Measurements from ENCODE around the gene MAN2A2. TPM values are rescaled to one million over a fixed set of nuclear protein-coding genes. Genes with fewer than 3 reads are reported as not detected.

The MAN2A2 gene
- total RNA-seq, 1 donor from 2014 or later, result 133 TPM

GRCh38 chr15:90886291-90886614 lies 16.8 kb upstream of the MAN2A2 start:
- intact Hi-C loops (cut with micrococcal nuclease), result loop anchor here (1.0 to 5.0 kb wide), 8 partner anchors 34 to 566 kb away; partner anchors contain the start of gene BLM
- POLR2A ChIA-PET, result interaction anchor here (0.5 to 3.6 kb wide), 12 partner anchors 10 to 377 kb away, joined by 3 to 35 read pairs (median 7); partner anchors contain the start of genes BLM, HDDC3, MAN2A2 and UNC45A
- H3K4me1 Mint-ChIP-seq, result peaks cover 34% of the 10 kb centered on the region

DNA sequence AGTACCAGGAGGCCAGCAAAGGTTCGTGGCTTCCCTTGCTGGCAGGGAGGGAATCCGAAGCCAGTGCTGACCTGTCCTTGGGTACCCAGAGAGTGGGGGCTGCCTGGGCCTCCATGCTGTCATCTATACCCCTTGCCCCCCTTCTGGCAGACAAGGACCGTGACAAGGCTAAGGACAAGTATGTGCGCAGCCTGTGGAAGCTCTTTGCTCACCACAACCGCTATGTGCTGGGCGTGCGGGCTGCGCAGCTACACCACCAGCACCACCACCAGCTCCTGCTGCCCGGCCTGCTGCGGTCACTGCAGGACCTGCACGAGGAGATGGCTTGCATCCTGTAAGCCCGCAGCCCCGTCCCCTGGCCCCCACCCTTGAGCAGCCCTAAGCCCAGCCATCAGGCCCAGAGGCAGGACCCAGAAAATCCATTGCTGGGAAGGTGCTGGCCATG lies 16.0 kb upstream of the MAN2A2 start:
- ChIA-PET CTCF (interaction anchor here (1.0 to 5.8 kb wide), 7 partner anchors 16 to 594 kb away, joined by 3 to 121 read pairs (median 14); partner anchors contain the start of genes HDDC3 and UNC45A), POLR2A (interaction anchor here (1.1 to 2.0 kb wide), 2 partner anchors 16 to 239 kb away, joined by 4 to 14 read pairs; partner anchors contain the start of gene MAN2A2)
- TF ChIP-seq, protein P1, sequence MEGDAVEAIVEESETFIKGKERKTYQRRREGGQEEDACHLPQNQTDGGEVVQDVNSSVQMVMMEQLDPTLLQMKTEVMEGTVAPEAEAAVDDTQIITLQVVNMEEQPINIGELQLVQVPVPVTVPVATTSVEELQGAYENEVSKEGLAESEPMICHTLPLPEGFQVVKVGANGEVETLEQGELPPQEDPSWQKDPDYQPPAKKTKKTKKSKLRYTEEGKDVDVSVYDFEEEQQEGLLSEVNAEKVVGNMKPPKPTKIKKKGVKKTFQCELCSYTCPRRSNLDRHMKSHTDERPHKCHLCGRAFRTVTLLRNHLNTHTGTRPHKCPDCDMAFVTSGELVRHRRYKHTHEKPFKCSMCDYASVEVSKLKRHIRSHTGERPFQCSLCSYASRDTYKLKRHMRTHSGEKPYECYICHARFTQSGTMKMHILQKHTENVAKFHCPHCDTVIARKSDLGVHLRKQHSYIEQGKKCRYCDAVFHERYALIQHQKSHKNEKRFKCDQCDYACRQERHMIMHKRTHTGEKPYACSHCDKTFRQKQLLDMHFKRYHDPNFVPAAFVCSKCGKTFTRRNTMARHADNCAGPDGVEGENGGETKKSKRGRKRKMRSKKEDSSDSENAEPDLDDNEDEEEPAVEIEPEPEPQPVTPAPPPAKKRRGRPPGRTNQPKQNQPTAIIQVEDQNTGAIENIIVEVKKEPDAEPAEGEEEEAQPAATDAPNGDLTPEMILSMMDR (IDR thresholded peaks at IDR 0.05), result no peak
- no peak for ATAC-seq (ENCODE audit: low read depth)
- intact Hi-C loops (cut with micrococcal nuclease), result loop anchor here (2.0 to 5.0 kb wide), 3 partner anchors 35 to 524 kb away; no protein-coding TSS in a partner anchor
- H3K9me3 Mint-ChIP-seq, result no peaks in the 10 kb centered on the region
- H3K27me3 Mint-ChIP-seq, result no peaks in the 10 kb centered on the region
- H3K36me3 Mint-ChIP-seq (ENCODE audit: low read depth), result peaks cover 13% of the 10 kb centered on the region
- peaks cover 34% of the 10 kb centered on the region for H3K4me1 Mint-ChIP-seq
- no peak overlapping the region for H3K27ac Mint-ChIP-seq
- H3K4me3 Mint-ChIP-seq, result no peak overlapping the region
- DNase-seq, result no peak

More at GRCh38 chr15:90886291-90886614, 16.8 kb upstream of the MAN2A2 start:
- Mint-ChIP-seq H3K4me3 (no peak overlapping the region), H3K27me3 (no peaks in the 10 kb centered on the region), H3K9me3 (no peaks in the 10 kb centered on the region), H3K27ac (peak overlapping the region; percentile 76), H3K36me3 (ENCODE audit: low read depth) (peaks cover 11% of the 10 kb centered on the region)
- CTCF ChIA-PET, result interaction anchor here (0.6 to 5.8 kb wide), 37 partner anchors 10 to 593 kb away, joined by 3 to 121 read pairs (median 6); partner anchors contain the start of genes BLM, HDDC3, IQGAP1 and MAN2A2
- TF ChIP-seq, protein P1 (IDR thresholded peaks at IDR 0.05), result no peak
- ATAC-seq (ENCODE audit: low read depth) (no peak), DNase-seq (no peak)

DNA sequence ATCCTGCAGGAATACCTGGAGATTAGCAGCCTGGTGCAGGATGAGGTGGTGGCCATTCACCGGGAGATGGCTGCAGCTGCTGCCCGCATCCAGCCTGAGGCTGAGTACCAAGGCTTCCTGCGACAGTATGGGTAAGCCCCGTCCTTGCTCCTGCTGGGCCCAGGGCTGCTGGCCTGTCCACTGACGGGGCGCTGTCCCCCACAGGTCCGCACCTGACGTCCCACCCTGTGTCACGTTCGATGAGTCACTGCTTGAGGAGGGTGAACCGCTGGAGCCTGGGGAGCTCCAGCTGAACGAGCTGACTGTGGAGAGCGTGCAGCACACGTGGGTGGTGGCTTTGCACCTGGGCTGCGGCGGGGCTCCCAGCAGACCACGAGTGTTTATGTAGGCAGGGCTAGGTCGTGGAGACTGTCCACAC lies 13.8 kb upstream of the MAN2A2 start:
- TF ChIP-seq, protein P1 (IDR thresholded peaks at IDR 0.05), result no peak
- ChIA-PET POLR2A (no interaction called here), CTCF (interaction anchor here (0.9 to 5.8 kb wide), 3 partner anchors 44 to 239 kb away, joined by 3 to 121 read pairs (median 9); partner anchors contain the start of gene HDDC3)
- Mint-ChIP-seq H3K4me1 (peaks cover 25% of the 10 kb centered on the region), H3K36me3 (ENCODE audit: low read depth) (peaks cover 25% of the 10 kb centered on the region), H3K27me3 (no peaks in the 10 kb centered on the region), H3K4me3 (no peak overlapping the region), H3K27ac (no peak overlapping the region), H3K9me3 (no peaks in the 10 kb centered on the region)
- no peak for ATAC-seq (ENCODE audit: low read depth)
- intact Hi-C loops (cut with micrococcal nuclease), result loop anchor here (5.0 kb wide), 2 partner anchors 37 to 392 kb away; no protein-coding TSS in a partner anchor
- no peak for DNase-seq

DNA sequence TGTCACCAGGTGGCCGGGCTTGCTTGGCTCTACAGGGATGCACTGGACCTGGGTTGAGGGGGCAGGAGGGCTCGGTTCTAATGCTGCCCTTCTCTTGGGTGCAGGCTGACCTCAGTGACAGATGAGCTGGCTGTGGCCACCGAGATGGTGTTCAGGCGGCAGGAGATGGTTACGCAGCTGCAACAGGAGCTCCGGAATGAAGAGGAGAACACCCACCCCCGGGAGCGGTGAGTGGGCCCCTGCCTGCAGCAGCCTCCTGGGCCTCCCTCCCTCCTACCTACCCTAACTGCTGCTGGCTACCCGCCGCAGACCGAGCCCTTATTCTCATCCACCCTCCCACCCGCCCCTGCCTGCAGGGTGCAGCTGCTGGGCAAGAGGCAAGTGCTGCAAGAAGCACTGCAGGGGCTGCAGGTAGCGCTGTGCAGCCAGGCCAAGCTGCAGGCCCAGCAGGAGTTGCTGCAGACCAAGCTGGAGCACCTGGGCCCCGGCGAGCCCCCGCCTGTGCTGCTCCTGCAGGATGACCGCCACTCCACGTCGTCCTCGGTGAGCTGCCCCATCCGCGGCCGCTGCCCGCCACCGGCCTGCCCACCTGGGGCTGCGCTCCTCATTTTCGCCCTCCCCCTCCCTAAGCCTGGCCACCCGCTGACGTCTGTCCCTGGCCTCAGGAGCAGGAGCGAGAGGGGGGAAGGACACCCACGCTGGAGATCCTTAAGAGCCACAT lies 13.2 kb upstream of the MAN2A2 start:
- H3K4me1 Mint-ChIP-seq, result peaks cover 21% of the 10 kb centered on the region
- no peaks in the 10 kb centered on the region for H3K27me3 Mint-ChIP-seq
- POLR2A ChIA-PET, result interaction anchor here (0.6 kb wide), 1 partner anchor 241 kb away, joined by 5 read pairs; no protein-coding TSS in a partner anchor
- H3K9me3 Mint-ChIP-seq, result no peaks in the 10 kb centered on the region
- CTCF ChIA-PET, result interaction anchor here (0.9 to 1.9 kb wide), 2 partner anchors 43 to 195 kb away, joined by 3 to 9 read pairs; partner anchors contain the start of gene HDDC3
- ATAC-seq (ENCODE audit: low read depth), result no peak
- TF ChIP-seq, protein P1 (IDR thresholded peaks at IDR 0.05), result no peak
- H3K27ac Mint-ChIP-seq, result no peak overlapping the region
- intact Hi-C loops (cut with micrococcal nuclease), result loop anchor here (5.0 kb wide), 2 partner anchors 38 to 393 kb away; no protein-coding TSS in a partner anchor
- no peak for DNase-seq
- peaks cover 28% of the 10 kb centered on the region for H3K36me3 Mint-ChIP-seq (ENCODE audit: low read depth)
- no peak overlapping the region for H3K4me3 Mint-ChIP-seq

- peaks cover 14% of the 10 kb centered on the region for H3K4me1 Mint-ChIP-seq
- H3K9me3 Mint-ChIP-seq, result no peaks in the 10 kb centered on the region
- DNase-seq (no peak), ATAC-seq (ENCODE audit: low read depth) (no peak)
- H3K27me3 Mint-ChIP-seq, result no peaks in the 10 kb centered on the region
- H3K4me3 Mint-ChIP-seq, result no peak overlapping the region
- intact Hi-C loops (cut with micrococcal nuclease), result no loop called here
- H3K36me3 Mint-ChIP-seq (ENCODE audit: low read depth), result peaks cover 35% of the 10 kb centered on the region
- no peak overlapping the region for H3K27ac Mint-ChIP-seq
- TF ChIP-seq, protein P1 (IDR thresholded peaks at IDR 0.05), result no peak
- CTCF ChIA-PET, result no interaction called here
- POLR2A ChIA-PET, result no interaction called here
Observed at GRCh38 chr15:90890839-90891238, 12.3 kb upstream of the MAN2A2 start.
